ENCODE measurements around the gene RAMP2. TPM values are rescaled to one million over a fixed set of nuclear protein-coding genes. Genes with fewer than 3 reads are reported as not detected.
"Not testable (repeated sequence)": the region's sequence is repeated elsewhere in the genome, so short reads cannot be mapped to it uniquely, and the experiment has no call there.

The RAMP2 gene
- 14.6 TPM for polyA plus RNA-seq (2013, experiment 1 of 2)
- 18.7 TPM for polyA plus RNA-seq (2013, experiment 2 of 2)

GRCh38 chr17:42760652-42761581 is at the start of gene RAMP2:
Gene RAMP2, plus strand, starts transcription at chr17:42761227. Its CDS starts 35 bp downstream, at chr17:42761262.
- Histone ChIP-seq H3K27ac (ENCODE audit: low read depth, low read length) (no peak within 1 kb of the TSS), H3K4me1 (ENCODE audit: insufficient read depth, low read length) (peaks cover 10% of the 10 kb centered on the region), H3K9ac (ENCODE audit: low read depth, low read length) (peak within 1 kb of the TSS; percentile 39), H3K27me3 (ENCODE audit: insufficient read depth, low read length) (peaks cover 39% of the 10 kb centered on the region), H3K9me3 (ENCODE audit: insufficient read depth, low read depth, low read length) (no peaks in the 10 kb centered on the region), H3K36me3 (ENCODE audit: insufficient read depth, low read length) (no peaks in the 10 kb centered on the region), H3K4me3 (ENCODE audit: low read length) (peak within 1 kb of the TSS; percentile 70)
- WGBS: 3% methylated on average over 92 of the region's 92 CpGs

GRCh38 chr17:42720996-42721583 is 39.9 kb upstream of the RAMP2 start:
- no peaks in the 10 kb centered on the region for H3K27me3 ChIP-seq (ENCODE audit: insufficient read depth, low read length)
- no peaks in the 10 kb centered on the region for H3K4me1 ChIP-seq (ENCODE audit: insufficient read depth, low read length)
- 85% methylated on average over 1 of the region's 2 CpGs for WGBS
- no peaks in the 10 kb centered on the region for H3K9me3 ChIP-seq (ENCODE audit: insufficient read depth, low read depth, low read length)
- no peak overlapping the region for H3K9ac ChIP-seq (ENCODE audit: low read depth, low read length)
- peaks cover 75% of the 10 kb centered on the region for H3K36me3 ChIP-seq (ENCODE audit: insufficient read depth, low read length)
- no peak overlapping the region for H3K27ac ChIP-seq (ENCODE audit: low read depth, low read length)
- H3K4me3 ChIP-seq (ENCODE audit: low read length): no peak overlapping the region

- no peaks in the 10 kb centered on the region for H3K27me3 ChIP-seq (ENCODE audit: insufficient read depth, low read length)
- no peak overlapping the region for H3K27ac ChIP-seq (ENCODE audit: low read depth, low read length)
- no peaks in the 10 kb centered on the region for H3K9me3 ChIP-seq (ENCODE audit: insufficient read depth, low read depth, low read length)
- WGBS: 96% methylated on average over 3 of the region's 3 CpGs
- no peak overlapping the region for H3K9ac ChIP-seq (ENCODE audit: low read depth, low read length)
- no peak overlapping the region for H3K4me3 ChIP-seq (ENCODE audit: low read length)
- no peaks in the 10 kb centered on the region for H3K4me1 ChIP-seq (ENCODE audit: insufficient read depth, low read length)
- H3K36me3 ChIP-seq (ENCODE audit: insufficient read depth, low read length): peaks cover 61% of the 10 kb centered on the region
Observed at GRCh38 chr17:42723636-42724035, 37.4 kb upstream of the RAMP2 start.

- H3K27me3 ChIP-seq (ENCODE audit: insufficient read depth, low read length): no peaks in the 10 kb centered on the region
- no peaks in the 10 kb centered on the region for H3K9me3 ChIP-seq (ENCODE audit: insufficient read depth, low read depth, low read length)
- no peak overlapping the region for H3K9ac ChIP-seq (ENCODE audit: low read depth, low read length)
- H3K36me3 ChIP-seq (ENCODE audit: insufficient read depth, low read length): peaks cover 52% of the 10 kb centered on the region
- WGBS: 98% methylated on average over 6 of the region's 6 CpGs
- no peak overlapping the region for H3K4me3 ChIP-seq (ENCODE audit: low read length)
- H3K4me1 ChIP-seq (ENCODE audit: insufficient read depth, low read length): no peaks in the 10 kb centered on the region
- no peak overlapping the region for H3K27ac ChIP-seq (ENCODE audit: low read depth, low read length)
Observed at GRCh38 chr17:42725143-42725542, 35.9 kb upstream of the RAMP2 start.

- Histone ChIP-seq H3K9ac (ENCODE audit: low read depth, low read length) (no peak overlapping the region), H3K9me3 (ENCODE audit: insufficient read depth, low read depth, low read length) (peaks cover 3% of the 10 kb centered on the region; the same call in 1 of the 2 replicates), H3K4me1 (ENCODE audit: insufficient read depth, low read length) (peaks cover 14% of the 10 kb centered on the region), H3K27me3 (ENCODE audit: insufficient read depth, low read length) (peaks cover 8% of the 10 kb centered on the region), H3K4me3 (ENCODE audit: low read length) (no peak overlapping the region), H3K27ac (ENCODE audit: low read depth, low read length) (no peak overlapping the region), H3K36me3 (ENCODE audit: insufficient read depth, low read length) (no peaks in the 10 kb centered on the region)
- no CpG with 5 or more reads among the region's 1 CpG for WGBS
Observed at GRCh38 chr17:42740699-42741098, 20.3 kb upstream of the RAMP2 start.

- Histone ChIP-seq H3K4me1 (ENCODE audit: insufficient read depth, low read length) (peaks cover 15% of the 10 kb centered on the region), H3K27me3 (ENCODE audit: insufficient read depth, low read length) (peaks cover 17% of the 10 kb centered on the region)
- not testable (repeated sequence) for H3K4me3 ChIP-seq (ENCODE audit: low read length); H3K9me3 ChIP-seq (ENCODE audit: insufficient read depth, low read depth, low read length); H3K27ac ChIP-seq (ENCODE audit: low read depth, low read length); H3K36me3 ChIP-seq (ENCODE audit: insufficient read depth, low read length); H3K9ac ChIP-seq (ENCODE audit: low read depth, low read length)
- WGBS: 96% methylated on average over 11 of the region's 11 CpGs
Observed at GRCh38 chr17:42742916-42743315, 18.1 kb upstream of the RAMP2 start.

GRCh38 chr17:42743595-42744282 is 17.3 kb upstream of the RAMP2 start:
- Histone ChIP-seq H3K4me1 (ENCODE audit: insufficient read depth, low read length) (peaks cover 23% of the 10 kb centered on the region), H3K27ac (ENCODE audit: low read depth, low read length) (peak overlapping the region; percentile 84; the same call in 1 of the 2 replicates), H3K9ac (ENCODE audit: low read depth, low read length) (peak overlapping the region; percentile 75), H3K36me3 (ENCODE audit: insufficient read depth, low read length) (no peaks in the 10 kb centered on the region), H3K9me3 (ENCODE audit: insufficient read depth, low read depth, low read length) (peaks cover 3% of the 10 kb centered on the region; the same call in 1 of the 2 replicates), H3K4me3 (ENCODE audit: low read length) (peak overlapping the region; percentile 69), H3K27me3 (ENCODE audit: insufficient read depth, low read length) (peaks cover 17% of the 10 kb centered on the region)
- WGBS: 69% methylated on average over 10 of the region's 10 CpGs

- Histone ChIP-seq H3K4me1 (ENCODE audit: insufficient read depth, low read length) (peaks cover 29% of the 10 kb centered on the region), H3K27me3 (ENCODE audit: insufficient read depth, low read length) (peaks cover 17% of the 10 kb centered on the region), H3K36me3 (ENCODE audit: insufficient read depth, low read length) (no peaks in the 10 kb centered on the region), H3K9ac (ENCODE audit: low read depth, low read length) (peak overlapping the region; percentile 75), H3K27ac (ENCODE audit: low read depth, low read length) (peak overlapping the region; percentile 84; the same call in 1 of the 2 replicates), H3K9me3 (ENCODE audit: insufficient read depth, low read depth, low read length) (peaks cover 3% of the 10 kb centered on the region; the same call in 1 of the 2 replicates), H3K4me3 (ENCODE audit: low read length) (peak overlapping the region; percentile 69)
- WGBS: 3% methylated on average over 30 of the region's 32 CpGs
Observed at GRCh38 chr17:42744283-42744805, 16.7 kb upstream of the RAMP2 start.

GRCh38 chr17:42744806-42745617 is 16.0 kb upstream of the RAMP2 start, which contains the start of gene EZH1:
Gene EZH1, minus strand, starts transcription at chr17:42745040. Its CDS starts 16,099 bp downstream, at chr17:42728941.
- WGBS: 8% methylated on average over 50 of the region's 50 CpGs
- Histone ChIP-seq H3K4me1 (ENCODE audit: insufficient read depth, low read length) (peaks cover 32% of the 10 kb centered on the region), H3K27ac (ENCODE audit: low read depth, low read length) (peak within 1 kb of the TSS; percentile 84; the same call in 1 of the 2 replicates)

More at GRCh38 chr17:42744806-42745617, 16.0 kb upstream of the RAMP2 start, which contains the start of gene EZH1:
- peak within 1 kb of the TSS; percentile 75 for H3K9ac ChIP-seq (ENCODE audit: low read depth, low read length)
- peaks cover 3% of the 10 kb centered on the region; the same call in 1 of the 2 replicates for H3K9me3 ChIP-seq (ENCODE audit: insufficient read depth, low read depth, low read length)
- no peaks in the 10 kb centered on the region for H3K36me3 ChIP-seq (ENCODE audit: insufficient read depth, low read length)
- peaks cover 17% of the 10 kb centered on the region for H3K27me3 ChIP-seq (ENCODE audit: insufficient read depth, low read length)
- H3K4me3 ChIP-seq (ENCODE audit: low read length): peak within 1 kb of the TSS; percentile 69

Data from HUES64 (cell line).